Occipital lobe (tissue), 2 donors: Measurements from ENCODE around the gene LIN7B. TPM values are rescaled to one million over a fixed set of nuclear protein-coding genes. Genes with fewer than 3 reads are reported as not detected.
"Not testable (repeated sequence)": the region's sequence is repeated elsewhere in the genome, so short reads cannot be mapped to it uniquely, and the experiment has no call there.

Experiments used
- DNase-seq: peaks from one replicate; lab custom pipeline; 2025; lab: John Stamatoyannopoulos, UW
- total RNA-seq: library from RNA; depleted of rRNA; stranded (reverse); fragments of >200 nt; gene quantifications from one replicate; pipeline ENCODE4 v1.2.3, GENCODE V29; 2014

LIN7B gene, protein sequence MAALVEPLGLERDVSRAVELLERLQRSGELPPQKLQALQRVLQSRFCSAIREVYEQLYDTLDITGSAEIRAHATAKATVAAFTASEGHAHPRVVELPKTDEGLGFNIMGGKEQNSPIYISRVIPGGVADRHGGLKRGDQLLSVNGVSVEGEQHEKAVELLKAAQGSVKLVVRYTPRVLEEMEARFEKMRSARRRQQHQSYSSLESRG
- total RNA-seq: 28.7 TPM

- DNase-seq: peak; percentile 50
Measured at GRCh38 chr19:49113762-49114629, at the start of gene LIN7B. Gene LIN7B, plus strand, starts transcription at chr19:49114370. Its CDS starts 35 bp downstream, at chr19:49114405.

GRCh38 chr19:49064768-49065611, 49.2 kb upstream of the LIN7B start, which contains the start of gene NTF4:
Gene NTF4, minus strand, starts transcription at chr19:49064818. Its CDS starts 2,821 bp downstream, at chr19:49061997.
- no peak for DNase-seq

GRCh38 chr19:49065905-49066512, 48.2 kb upstream of the LIN7B start:
- no peak for DNase-seq

- DNase-seq: no peak
Measured at GRCh38 chr19:49067554-49067953, 46.6 kb upstream of the LIN7B start.

DNA sequence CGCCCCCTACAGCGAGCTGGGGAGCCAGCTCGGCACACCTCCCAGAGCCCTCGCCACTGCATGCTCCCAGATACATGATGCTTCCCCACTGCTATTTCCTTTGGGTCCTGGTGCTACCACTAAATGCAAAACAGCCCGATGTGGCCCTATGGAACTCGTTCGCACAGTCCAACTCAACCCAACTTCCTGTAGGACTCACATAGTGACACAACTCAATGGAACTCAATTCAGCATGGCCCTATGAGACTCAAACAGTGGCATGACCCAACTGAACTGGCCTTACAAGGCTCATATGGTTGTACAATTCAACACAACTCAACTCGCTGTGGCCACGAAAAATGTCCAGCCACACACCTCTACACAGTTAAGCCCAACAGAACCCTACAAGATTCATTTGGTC, 45.1 kb upstream of the LIN7B start:
- no peak for DNase-seq

GRCh38 chr19:49070416-49070815, 43.8 kb upstream of the LIN7B start:
- no peak for DNase-seq

DNA sequence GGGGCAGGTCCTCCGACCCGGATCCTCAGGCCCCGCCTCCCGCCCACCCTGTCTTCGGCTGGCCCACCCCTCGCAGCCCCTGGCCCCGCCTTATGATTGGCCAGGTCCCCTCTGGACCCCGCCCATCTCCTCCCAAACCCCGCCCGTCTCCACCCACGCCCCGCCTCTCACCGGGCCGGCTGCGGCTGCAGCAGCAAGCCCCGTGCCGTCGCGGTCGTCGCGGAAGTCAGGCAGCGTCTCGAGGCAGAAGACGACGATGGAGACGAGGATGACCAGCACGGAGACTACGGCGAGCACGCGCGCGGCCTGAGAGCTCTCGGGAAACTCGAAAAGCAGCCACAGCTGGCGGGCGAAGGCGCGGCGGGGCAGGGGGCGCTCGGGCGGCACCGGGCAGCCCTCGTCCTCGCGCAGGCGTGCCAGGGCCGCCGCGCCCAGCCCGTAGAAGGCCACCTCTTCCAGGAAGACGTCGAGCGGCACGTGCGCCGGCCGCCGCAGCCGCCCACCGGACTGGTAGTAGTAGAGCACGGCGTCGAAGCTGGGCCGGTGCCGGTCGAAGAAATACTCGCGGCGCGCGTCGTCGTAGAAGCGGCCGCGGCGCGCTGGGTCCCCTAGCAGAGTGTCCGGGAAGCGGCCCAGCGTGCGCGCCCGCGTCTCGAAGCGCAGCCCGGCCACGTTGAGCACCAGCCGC, 42.2 kb upstream of the LIN7B start:
- DNase-seq: no peak

DNA sequence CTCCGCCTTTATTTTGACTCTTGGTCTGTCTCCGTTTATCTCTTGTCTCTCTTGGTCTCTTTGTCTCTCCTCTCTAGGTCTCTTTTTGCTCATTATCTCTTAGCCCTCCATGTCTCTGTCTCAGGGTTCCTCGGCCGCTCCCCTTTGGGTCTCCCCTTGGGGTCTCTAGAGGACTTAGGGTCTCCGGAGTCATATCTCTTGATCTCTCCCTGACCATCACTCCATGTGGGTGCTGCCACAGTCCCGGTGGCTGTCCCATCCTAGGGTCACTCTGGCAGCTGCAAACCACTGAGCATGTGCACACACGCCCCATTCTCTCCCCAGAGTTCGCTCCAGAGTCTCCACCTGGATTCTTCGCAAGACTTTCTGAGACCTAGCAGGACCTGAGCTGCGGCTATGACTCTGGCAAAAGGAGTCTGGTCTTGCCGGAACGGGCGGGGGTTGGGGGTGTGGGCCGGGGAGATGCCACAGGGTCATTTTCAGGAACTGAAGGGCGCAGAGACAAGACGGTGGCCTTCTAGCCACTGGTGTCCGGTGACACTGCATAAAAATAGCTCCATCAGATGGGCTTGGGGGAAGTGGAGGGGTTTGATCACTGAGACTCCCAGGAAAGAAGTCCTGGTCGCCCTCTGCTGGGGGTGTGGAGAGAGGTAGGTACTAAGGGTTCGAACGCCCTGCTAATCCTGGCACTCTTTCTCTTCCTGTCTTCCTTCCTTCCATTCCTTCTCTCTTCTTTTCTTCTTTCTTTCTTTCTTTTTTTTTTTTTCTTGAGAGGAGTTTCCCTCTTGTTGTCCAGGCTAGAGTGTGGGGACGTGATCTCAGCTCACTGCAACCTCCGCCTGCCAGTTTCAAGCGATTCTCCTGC, 40.4 kb upstream of the LIN7B start:
- no peak for DNase-seq

DNA sequence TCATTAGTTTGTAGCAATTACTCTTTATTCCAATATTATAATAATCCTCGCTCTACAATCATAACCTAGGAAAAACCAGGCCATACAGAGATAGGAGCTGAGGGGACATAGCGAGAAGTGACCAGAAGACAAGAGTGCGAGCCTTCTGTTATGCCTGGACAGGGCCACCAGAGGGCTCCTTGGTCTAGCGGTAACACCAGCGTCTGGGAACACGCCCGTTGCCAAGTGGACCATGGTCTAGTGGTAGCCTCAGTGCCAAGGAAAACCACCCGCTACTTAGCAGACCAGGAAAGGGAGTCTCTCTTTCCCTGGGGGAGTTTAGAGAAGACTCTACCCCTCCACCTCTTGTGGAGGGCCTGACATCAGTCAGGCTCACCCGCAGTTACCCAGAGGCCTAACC, 39.3 kb upstream of the LIN7B start:
- not testable (repeated sequence) for DNase-seq

DNA sequence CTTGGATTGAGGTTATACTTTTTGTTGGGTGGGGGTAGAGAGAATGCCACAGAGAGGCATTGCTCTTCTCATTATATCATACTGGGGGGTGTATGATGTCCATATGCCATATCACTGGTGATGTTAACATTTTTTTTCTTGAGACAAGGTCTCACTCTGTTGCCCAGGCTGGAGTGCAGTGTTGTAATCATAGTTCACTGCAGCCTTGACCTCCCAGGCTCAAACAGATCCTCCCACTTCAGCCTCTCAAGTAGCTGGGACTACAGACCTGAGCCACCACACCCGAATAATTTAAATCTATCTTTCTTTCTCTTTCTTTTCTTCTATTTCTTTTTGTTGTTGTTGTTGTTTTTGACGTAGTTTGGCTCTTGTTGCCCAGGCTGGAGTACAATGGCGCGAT, 33.8 kb upstream of the LIN7B start:
- no peak for DNase-seq

DNA sequence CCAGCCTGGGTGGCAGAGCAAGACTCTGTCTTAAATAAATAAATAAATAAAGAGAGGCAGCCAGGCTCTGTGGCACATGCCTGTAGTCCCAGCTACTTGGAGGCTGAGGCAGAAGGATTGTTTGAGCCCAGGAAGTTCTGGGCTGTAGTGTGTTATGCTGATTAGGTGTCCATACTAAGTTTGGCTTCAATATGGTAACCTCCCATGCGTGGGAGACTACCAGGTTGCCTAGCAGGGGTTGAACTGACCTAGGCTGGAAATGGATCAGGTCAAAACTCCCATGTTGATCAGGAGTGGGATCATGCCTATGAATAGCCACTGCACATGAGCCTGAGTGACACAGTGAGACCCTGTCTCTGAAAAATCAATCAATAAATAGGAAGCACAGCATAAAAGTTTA, 32.9 kb upstream of the LIN7B start:
- no peak for DNase-seq

DNA sequence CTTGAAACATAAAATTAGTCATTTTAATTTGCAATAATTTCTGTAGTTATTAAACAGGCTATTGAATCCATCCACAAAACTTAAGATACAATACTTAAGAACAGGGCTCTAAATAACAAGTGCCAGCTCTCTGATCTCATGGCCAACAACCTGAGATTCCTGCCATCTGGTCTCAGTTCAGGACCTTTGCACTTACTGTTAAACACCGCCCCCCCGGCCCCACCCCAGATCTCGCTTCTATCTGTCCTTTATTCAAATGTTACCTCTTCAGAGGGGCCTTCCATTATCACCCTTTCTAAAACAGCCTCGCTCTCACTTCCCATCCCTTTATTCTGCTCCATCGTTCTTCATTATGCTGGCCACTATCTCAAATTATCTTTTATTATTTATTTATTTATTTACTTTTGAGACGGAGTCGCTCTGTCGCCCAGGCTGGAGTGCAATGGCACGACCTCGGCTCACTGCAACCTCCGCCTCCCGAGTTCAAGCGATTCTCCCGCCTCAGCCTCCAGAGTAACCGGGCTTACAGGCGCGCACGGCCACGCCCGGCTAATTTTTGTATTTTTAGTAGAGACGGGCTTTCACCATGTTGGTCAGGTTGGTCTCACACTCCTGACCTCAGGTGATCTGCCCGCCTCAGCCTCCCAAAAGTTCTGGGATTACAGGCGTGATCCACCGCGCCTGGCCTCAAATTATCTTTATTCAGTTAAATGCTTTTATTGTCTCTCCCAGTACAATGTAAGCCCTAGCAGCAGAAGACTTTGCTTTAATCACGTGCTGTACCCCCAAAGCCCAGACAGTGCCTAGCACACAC, 29.8 kb upstream of the LIN7B start:
- no peak for DNase-seq

GRCh38 chr19:49085020-49085867, 28.9 kb upstream of the LIN7B start, which contains the start of gene SNRNP70:
Gene SNRNP70, plus strand, starts transcription at chr19:49085451. Its CDS starts 964 bp downstream, at chr19:49086415.
- DNase-seq: peak; percentile 95

- no peak for DNase-seq
Measured at GRCh38 chr19:49085868-49086232, 28.3 kb upstream of the LIN7B start.

DNA sequence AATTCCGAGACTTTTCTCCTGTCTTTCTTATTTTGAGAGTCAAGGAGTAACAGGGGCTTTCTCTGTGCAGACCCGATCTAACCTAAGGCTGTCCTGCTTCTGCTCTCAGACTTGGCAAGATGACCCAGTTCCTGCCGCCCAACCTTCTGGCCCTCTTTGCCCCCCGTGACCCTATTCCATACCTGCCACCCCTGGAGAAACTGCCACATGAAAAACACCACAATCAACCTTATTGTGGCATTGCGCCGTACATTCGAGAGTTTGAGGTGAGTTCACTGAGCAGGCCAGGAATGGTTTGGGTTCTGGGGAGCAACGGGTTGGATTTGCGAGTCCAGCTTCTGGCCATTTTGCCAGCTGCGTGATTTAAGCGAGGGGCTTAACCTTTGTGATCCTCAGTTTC, 27.9 kb upstream of the LIN7B start:
- no peak for DNase-seq

DNA sequence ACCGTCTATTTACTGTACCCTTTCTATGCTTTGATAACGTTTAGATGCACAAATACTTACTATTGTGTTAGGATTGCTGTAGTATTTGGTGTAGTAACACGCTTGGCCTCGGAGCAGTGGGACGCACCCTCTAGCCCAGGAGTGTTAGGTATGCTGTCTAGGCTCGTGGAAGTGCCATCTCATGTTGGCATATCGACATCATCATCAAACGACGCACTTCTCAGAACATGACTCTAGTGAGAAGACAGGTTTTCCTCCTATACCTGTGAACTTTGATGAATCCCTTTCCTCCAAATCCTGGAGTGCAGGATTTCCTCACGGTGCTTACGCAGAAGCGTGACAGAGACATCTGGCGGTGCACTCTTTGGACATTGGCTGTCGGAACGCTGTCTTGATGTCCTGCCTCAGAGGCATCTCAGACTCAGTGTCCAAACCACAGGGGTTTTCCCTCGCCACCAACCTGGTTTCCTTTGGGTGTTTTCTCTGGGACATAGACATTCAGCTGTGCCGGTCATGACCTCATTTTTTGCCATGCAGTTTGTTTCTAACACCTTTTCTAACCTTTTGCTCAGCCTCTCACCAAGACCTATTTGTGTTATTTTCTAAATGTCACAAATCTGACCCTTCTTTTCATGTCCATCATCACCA, 22.7 kb upstream of the LIN7B start:
- DNase-seq: no peak

GRCh38 chr19:49092686-49093085, 21.5 kb upstream of the LIN7B start:
- DNase-seq: no peak
